LNCaP clone FGC (cell line): Measurements from ENCODE around the gene LRRC43.

Experiments used
- DNase-seq: peaks from one replicate; pipeline ENCODE4 v3.0.0-alpha.2; 2011; ENCODE audit warnings: low read depth
- H3K4me3 ChIP-seq: 2 replicates; pipeline ENCODE4 v1.5.1; 2011; ENCODE audit warnings: mild to moderate bottlenecking, low read depth, low read length, control low read depth
- CTCF ChIP-seq: IDR thresholded peaks from 2 replicates; pipeline ENCODE4 v1.5.1; 2012; ENCODE audit warnings: mild to moderate bottlenecking; ENCODE audit not compliant: control insufficient read depth, insufficient read depth; ENCODE audit errors: extremely low read depth

The LRRC43 gene

GRCh38 chr12:122250536-122250935 is 67.6 kb downstream of the LRRC43 start:
- TF ChIP-seq CTCF, result no peak
- H3K4me3 ChIP-seq, result no peak overlapping the region
- DNase-seq, result no peak
